Colonic mucosa (tissue), 4 donors: Measurements from ENCODE around the gene TP53I3. TPM values are rescaled to one million over a fixed set of nuclear protein-coding genes. Genes with fewer than 3 reads are reported as not detected.
"Not testable (repeated sequence)": the region's sequence is repeated elsewhere in the genome, so short reads cannot be mapped to it uniquely, and the experiment has no call there.

Source experiments
- DNase-seq: peaks from one replicate; pipeline ENCODE4 v3.0.0-alpha.2; 2020
- H3K27ac ChIP-seq: fragments of 200-600 bp; one replicate; pipeline ENCODE4 v1.8.0; 2021
- H3K27me3 ChIP-seq: fragments of 200-600 bp; one replicate; pipeline ENCODE4 v1.8.0; 2021
- H3K36me3 ChIP-seq: fragments of 200-600 bp; one replicate; pipeline ENCODE4 v1.8.0; 2021
- H3K4me1 ChIP-seq: fragments of 200-600 bp; one replicate; pipeline ENCODE4 v1.8.0; 2021; ENCODE audit warnings: mild to moderate bottlenecking
- H3K4me3 ChIP-seq: fragments of 200-600 bp; one replicate; pipeline ENCODE4 v1.8.0; 2021
- H3K9ac ChIP-seq, 2 donors: one replicate each; pipeline ENCODE4 v1.7.0; 2013; ENCODE audit warnings: control low read depth in 2 of 2, low read depth in 2 of 2, low read length in 2 of 2
- H3K9me3 ChIP-seq: fragments of 200-600 bp; one replicate; pipeline ENCODE4 v1.8.0; 2021
- CTCF ChIP-seq: fragments of 200-600 bp; IDR thresholded peaks from one replicate; pipeline ENCODE4 v1.8.0; 2022; ENCODE audit warnings: antibody characterized with exemption, mild to moderate bottlenecking
- intact Hi-C: fragments of 100-400 bp; cut with DNase I; formaldehyde crosslinking; loops from one replicate; pipeline ENCODE4 v1.14.1; 2022
- total RNA-seq, 2 donors: library from RNA; stranded (reverse); fragmentation: NEBNext Ultra II Directional in 1 of 2; extraction: Animal tissue kit (Norgen Biotek cat#: 25700) in 1 of 2; gene quantifications; one replicate each; pipeline ENCODE4 v1.2.1, GENCODE V29; 2021
- donor health status: healthy.
- donor health status: DM: no; HTN: no; CAD: no.
- donor health status: DM: no; HTN: no; CAD: no.

Gene TP53I3
- total RNA-seq, 2 donors from 2014 or later = 58.8 to 67.5 TPM

DNA sequence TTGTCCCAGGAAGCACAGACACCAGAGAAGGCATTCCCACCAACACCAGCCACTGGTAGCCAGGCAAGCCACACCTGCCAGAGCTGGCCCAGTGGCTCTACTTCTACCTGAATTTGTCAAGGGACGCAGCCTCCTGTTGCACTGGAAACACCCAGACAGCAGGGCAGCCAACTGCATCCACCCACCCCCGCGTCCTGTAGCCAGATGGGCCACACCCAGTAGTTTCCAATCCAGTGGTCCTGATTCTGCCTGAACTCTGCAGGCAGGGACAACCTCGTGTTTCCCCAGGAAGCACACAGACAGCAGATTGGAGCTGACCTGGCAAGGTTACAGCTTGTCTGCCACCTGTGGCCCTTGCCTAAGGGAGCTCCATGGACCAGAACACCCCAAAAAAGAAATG is 20.3 kb upstream of the TP53I3 start:
- Histone ChIP-seq H3K9me3 (no peaks in the 10 kb centered on the region), H3K27me3 (no peaks in the 10 kb centered on the region), H3K4me3 (no peak overlapping the region), H3K36me3 (no peaks in the 10 kb centered on the region), H3K9ac (no peak overlapping the region), H3K4me1 (no peaks in the 10 kb centered on the region), H3K27ac (no peak overlapping the region)
- no peak for DNase-seq
- TF ChIP-seq CTCF = no peak
- intact Hi-C loops = no loop called here

GRCh38 chr2:24104110-24104650 is 19.5 kb upstream of the TP53I3 start:
- no peak for DNase-seq
- H3K36me3 ChIP-seq = no peaks in the 10 kb centered on the region
- intact Hi-C loops = no loop called here
- H3K27me3 ChIP-seq = no peaks in the 10 kb centered on the region
- H3K9me3 ChIP-seq = no peaks in the 10 kb centered on the region
- H3K4me3 ChIP-seq = no peak overlapping the region
- no peak overlapping the region for H3K9ac ChIP-seq
- no peak overlapping the region for H3K27ac ChIP-seq
- TF ChIP-seq CTCF = no peak
- no peaks in the 10 kb centered on the region for H3K4me1 ChIP-seq

GRCh38 chr2:24102677-24103076 is 18.0 kb upstream of the TP53I3 start:
- no peak for TF ChIP-seq CTCF
- no peak overlapping the region for H3K9ac ChIP-seq
- DNase-seq = no peak
- no peak overlapping the region for H3K27ac ChIP-seq
- no peaks in the 10 kb centered on the region for H3K4me1 ChIP-seq
- intact Hi-C loops = no loop called here
- H3K9me3 ChIP-seq = no peaks in the 10 kb centered on the region
- H3K4me3 ChIP-seq = no peak overlapping the region
- no peaks in the 10 kb centered on the region for H3K36me3 ChIP-seq
- no peaks in the 10 kb centered on the region for H3K27me3 ChIP-seq

GRCh38 chr2:24101992-24102391 is 17.4 kb upstream of the TP53I3 start:
- no peak for DNase-seq
- no peaks in the 10 kb centered on the region for H3K36me3 ChIP-seq
- H3K27me3 ChIP-seq = no peaks in the 10 kb centered on the region
- intact Hi-C loops = no loop called here
- H3K4me3 ChIP-seq = no peak overlapping the region
- no peaks in the 10 kb centered on the region for H3K4me1 ChIP-seq
- no peak for TF ChIP-seq CTCF
- H3K9me3 ChIP-seq = no peaks in the 10 kb centered on the region
- H3K9ac ChIP-seq = no peak overlapping the region
- no peak overlapping the region for H3K27ac ChIP-seq

DNA sequence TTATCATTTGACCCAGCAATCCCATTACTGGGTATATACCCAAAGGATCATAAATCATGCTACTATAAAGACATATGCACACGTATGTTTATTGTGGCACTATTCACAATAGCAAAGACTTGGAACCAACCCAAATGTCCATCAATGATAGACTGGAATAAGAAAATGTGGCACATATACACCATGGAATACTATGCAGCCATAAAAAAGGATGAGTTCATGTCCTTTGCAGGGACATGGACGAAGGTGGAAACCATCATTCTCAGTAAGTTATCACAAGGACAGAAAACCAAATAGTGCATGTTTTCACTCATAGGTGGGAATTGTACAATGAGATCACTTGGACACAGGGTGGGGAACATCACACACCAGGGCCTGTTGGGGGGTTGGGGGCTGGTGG is 16.1 kb upstream of the TP53I3 start:
- DNase-seq, intact Hi-C loops: not testable (repeated sequence)

DNA sequence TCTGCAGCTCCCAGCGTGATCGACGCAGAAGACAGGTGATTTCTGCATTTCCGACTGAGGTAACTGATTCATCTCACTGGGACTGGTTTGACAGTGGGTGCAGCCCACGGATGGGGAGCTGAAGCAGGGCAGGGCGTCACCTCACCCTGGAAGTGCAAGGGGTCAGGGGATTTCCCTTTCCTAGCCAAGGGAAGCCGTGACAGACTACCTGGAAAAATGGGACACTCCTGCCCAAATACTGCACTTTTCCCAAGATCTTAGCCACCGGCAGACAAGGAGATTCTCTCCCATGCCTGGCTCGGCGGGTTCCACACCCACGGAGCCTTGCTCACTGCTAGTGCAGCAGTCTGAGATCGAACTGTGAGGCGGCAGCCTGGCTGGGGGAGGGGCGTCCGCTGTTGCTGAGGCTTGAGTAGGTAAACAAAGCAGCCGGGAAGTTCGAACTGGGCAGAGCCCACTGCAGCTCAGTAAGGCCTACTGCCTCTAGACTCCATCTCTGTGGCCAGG is 10.6 kb upstream of the TP53I3 start:
- intact Hi-C loops, H3K4me3 ChIP-seq, H3K27me3 ChIP-seq, H3K9ac ChIP-seq, DNase-seq, H3K4me1 ChIP-seq, H3K36me3 ChIP-seq, H3K9me3 ChIP-seq, H3K27ac ChIP-seq: not testable (repeated sequence)

More for the DNA sequence above, 16.1 kb upstream of the TP53I3 start:
- not testable (repeated sequence) for H3K4me1 ChIP-seq, H3K9ac ChIP-seq, H3K36me3 ChIP-seq, H3K27ac ChIP-seq, H3K9me3 ChIP-seq, H3K4me3 ChIP-seq, H3K27me3 ChIP-seq

- H3K27ac ChIP-seq, H3K36me3 ChIP-seq, H3K4me3 ChIP-seq, H3K4me1 ChIP-seq, DNase-seq, H3K27me3 ChIP-seq, intact Hi-C loops, H3K9me3 ChIP-seq, H3K9ac ChIP-seq: not testable (repeated sequence)
Observed at GRCh38 chr2:24093270-24093669, 8.6 kb upstream of the TP53I3 start.
